Nephron (organoid): ENCODE data around the gene CACNB1.

Experiments
- H3K27ac Mint-ChIP-seq, 3 experiments: 2 replicates each; pipeline ENCODE4 v1.8.0; 2020; ENCODE audit warnings: mixed read lengths in 3 of 3, mild to moderate bottlenecking in 2 of 3, moderate library complexity in 1 of 3
- H3K27me3 Mint-ChIP-seq: 2 replicates; pipeline ENCODE4 v1.8.0; 2021; ENCODE audit warnings: low read depth, mild to moderate bottlenecking, moderate library complexity, mixed read lengths
- H3K36me3 Mint-ChIP-seq: 2 replicates; pipeline ENCODE4 v1.8.0; 2020; ENCODE audit warnings: low read depth, mixed read lengths
- H3K4me1 Mint-ChIP-seq: 2 replicates; pipeline ENCODE4 v1.8.0; 2020; ENCODE audit warnings: mixed read lengths
- H3K4me3 Mint-ChIP-seq, 3 experiments: 2 replicates each; pipeline ENCODE4 v1.8.0; 2020; ENCODE audit warnings: mild to moderate bottlenecking in 3 of 3, mixed read lengths in 3 of 3, moderate library complexity in 2 of 3
- H3K9me3 Mint-ChIP-seq: 2 replicates; pipeline ENCODE4 v1.8.0; 2020; ENCODE audit warnings: mixed read lengths
- TF ChIP-seq, protein P1 (sequence below), 3 experiments: fragments of 200-600 bp; sonication (generic); IDR thresholded peaks; one replicate each; pipeline ENCODE4 v1.5.0; 2021; ENCODE audit warnings: antibody characterized with exemption in 3 of 3; ENCODE audit not compliant: unreplicated experiment in 3 of 3

Gene CACNB1

DNA sequence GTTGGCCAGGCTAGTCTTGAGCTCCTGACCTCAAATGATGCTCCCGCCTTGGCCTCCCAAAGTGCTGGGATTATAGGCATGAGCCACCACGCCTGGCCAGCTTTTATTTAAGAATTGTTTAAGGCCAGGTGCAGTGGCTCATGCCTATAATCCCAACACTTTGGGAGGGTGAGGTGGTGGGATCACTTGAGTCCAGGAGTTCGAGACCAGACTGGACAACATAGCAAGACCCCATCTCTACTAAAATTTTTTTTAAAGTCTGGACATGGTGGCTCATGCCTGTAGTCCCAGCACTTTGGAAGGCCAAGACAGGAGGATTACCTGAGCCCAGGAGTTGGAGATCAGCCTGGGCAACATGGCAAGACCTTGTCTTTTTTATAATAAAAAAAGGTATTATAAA lies 51.2 kb downstream of the CACNB1 start:
- Mint-ChIP-seq H3K36me3 (no peaks in the 10 kb centered on the region), H3K4me1 (peaks cover 19% of the 10 kb centered on the region), H3K9me3 (no peaks in the 10 kb centered on the region), H3K4me3 (no peak overlapping the region), H3K27ac (no peak overlapping the region), H3K27me3 (peaks cover 52% of the 10 kb centered on the region)
- TF ChIP-seq, protein P1, sequence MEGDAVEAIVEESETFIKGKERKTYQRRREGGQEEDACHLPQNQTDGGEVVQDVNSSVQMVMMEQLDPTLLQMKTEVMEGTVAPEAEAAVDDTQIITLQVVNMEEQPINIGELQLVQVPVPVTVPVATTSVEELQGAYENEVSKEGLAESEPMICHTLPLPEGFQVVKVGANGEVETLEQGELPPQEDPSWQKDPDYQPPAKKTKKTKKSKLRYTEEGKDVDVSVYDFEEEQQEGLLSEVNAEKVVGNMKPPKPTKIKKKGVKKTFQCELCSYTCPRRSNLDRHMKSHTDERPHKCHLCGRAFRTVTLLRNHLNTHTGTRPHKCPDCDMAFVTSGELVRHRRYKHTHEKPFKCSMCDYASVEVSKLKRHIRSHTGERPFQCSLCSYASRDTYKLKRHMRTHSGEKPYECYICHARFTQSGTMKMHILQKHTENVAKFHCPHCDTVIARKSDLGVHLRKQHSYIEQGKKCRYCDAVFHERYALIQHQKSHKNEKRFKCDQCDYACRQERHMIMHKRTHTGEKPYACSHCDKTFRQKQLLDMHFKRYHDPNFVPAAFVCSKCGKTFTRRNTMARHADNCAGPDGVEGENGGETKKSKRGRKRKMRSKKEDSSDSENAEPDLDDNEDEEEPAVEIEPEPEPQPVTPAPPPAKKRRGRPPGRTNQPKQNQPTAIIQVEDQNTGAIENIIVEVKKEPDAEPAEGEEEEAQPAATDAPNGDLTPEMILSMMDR (IDR thresholded peaks at IDR 0.05; ENCODE audit: unreplicated experiment in 3 of 3) = no peak

DNA sequence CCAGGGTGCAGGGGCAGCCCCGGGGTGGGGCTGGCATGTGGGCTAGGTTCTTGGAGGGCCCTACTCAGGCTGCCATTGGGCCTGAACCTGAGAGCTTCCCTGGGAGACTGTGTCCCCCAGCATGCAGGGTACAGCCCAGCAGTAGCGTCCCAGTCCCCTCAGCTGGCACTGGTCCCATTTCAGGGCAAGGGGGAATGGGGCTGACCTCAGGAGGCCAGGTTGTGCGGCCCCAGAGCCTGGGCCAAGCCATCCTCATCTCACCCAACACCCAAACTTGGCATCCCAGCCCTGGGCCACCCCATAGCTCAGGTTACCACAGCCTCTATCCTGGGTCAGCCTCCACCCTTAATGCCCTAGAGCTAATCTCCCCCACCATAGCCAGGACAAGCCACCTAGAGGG lies 52.3 kb downstream of the CACNB1 start:
- Mint-ChIP-seq H3K27ac (no peak overlapping the region), H3K36me3 (no peaks in the 10 kb centered on the region), H3K4me3 (no peak overlapping the region), H3K9me3 (no peaks in the 10 kb centered on the region), H3K4me1 (peaks cover 19% of the 10 kb centered on the region), H3K27me3 (peaks cover 45% of the 10 kb centered on the region)
- TF ChIP-seq, protein P1 (IDR thresholded peaks at IDR 0.05; ENCODE audit: unreplicated experiment in 3 of 3) = no peak

DNA sequence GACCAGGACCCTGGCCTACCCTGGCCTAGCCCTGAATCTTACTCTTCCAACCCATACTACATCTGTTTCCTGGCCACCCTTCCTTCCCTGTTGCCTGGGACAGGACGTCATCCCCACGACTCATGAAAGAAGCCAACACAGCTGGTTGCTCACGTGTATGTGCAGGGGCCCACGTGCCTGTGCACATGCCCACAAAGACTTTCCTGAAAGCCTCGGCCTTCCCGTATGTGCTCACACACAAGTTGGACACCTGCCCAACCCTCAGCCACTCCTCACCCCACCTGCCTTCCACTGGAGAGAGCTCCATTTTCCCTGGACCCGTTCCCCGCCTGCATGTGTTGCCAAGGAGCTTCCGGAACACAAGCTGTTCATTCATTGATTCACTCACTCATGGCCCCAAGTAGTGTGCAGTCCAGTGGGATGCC lies 53.0 kb downstream of the CACNB1 start:
- Mint-ChIP-seq H3K4me3 (peak overlapping the region in 1 of 3 experiments; percentile 16), H3K27ac (peak overlapping the region in 2 of 3 experiments; percentile 55 to 57), H3K36me3 (no peaks in the 10 kb centered on the region), H3K27me3 (peaks cover 37% of the 10 kb centered on the region), H3K4me1 (peaks cover 19% of the 10 kb centered on the region), H3K9me3 (no peaks in the 10 kb centered on the region)
- TF ChIP-seq, protein P1 (IDR thresholded peaks at IDR 0.05; ENCODE audit: unreplicated experiment in 3 of 3) = no peak

DNA sequence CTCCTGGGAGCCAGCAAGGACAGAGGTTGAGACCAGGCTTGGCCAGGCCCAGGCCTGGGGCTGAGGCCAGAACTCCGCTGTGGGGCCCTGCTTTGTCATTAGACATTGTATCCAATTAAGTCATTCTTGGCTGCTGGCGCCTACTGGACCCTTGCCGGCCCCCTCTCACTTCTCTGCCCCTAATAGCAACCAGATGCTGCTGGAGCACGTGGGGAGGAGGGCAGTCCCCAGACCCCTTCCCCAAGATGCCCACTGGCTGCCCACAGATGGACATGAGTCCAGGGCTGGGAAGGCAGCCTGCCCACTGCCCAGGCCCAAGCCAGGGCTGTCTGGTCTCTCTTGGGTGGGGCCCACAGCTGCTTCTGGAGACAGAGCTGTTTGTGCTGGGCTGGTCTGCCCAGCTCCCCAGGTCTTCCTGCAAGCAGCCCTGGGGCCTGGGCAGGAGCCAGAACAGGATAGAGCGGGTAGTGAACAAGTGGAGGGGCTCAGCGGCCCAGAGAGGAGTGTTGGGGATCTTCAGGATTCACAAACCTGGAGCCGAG lies 53.8 kb downstream of the CACNB1 start:
- Mint-ChIP-seq H3K9me3 (no peaks in the 10 kb centered on the region), H3K4me1 (peaks cover 19% of the 10 kb centered on the region), H3K4me3 (no peak overlapping the region), H3K27me3 (peaks cover 29% of the 10 kb centered on the region), H3K27ac (peak overlapping the region in 1 of 3 experiments; percentile 55), H3K36me3 (no peaks in the 10 kb centered on the region)
- TF ChIP-seq, protein P1 (IDR thresholded peaks at IDR 0.05; ENCODE audit: unreplicated experiment in 3 of 3) = no peak

DNA sequence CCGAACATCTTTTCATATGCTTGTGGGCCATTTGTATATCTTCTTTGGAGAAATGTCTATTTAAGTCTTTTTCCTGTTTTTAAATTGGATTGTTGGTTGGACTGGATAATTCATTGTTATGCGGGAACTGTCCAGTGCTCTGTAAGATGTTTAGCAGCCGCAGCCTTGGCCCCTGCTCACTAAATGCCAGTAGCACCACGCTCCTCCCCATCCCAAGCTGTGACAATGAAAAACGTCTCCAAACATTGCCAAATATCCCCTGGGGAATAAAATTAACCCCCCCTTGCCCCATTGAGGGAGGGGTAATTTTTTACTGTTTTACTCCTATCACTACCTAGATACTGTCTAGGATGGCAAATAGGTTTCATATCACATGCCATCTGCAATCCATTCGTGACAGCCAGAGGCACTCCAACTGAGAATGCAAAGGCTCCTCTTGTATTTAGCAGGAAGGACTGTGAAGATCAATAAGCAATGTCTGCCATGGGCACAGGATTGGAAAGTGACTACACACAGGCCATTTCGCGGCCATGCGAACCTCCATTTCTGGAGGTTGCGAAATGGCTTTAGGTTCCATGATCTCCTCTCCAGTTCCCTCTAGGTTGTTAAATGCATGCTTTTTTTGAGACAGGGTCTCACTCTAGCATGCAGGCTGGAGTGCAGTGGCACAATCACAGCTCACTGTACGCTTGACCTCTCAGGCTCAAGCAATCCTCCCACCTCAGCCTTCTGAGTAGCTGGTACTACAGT lies 55.4 kb downstream of the CACNB1 start:
- TF ChIP-seq, protein P1 (IDR thresholded peaks at IDR 0.05; ENCODE audit: unreplicated experiment in 3 of 3) = no peak
- H3K27ac Mint-ChIP-seq = no peak overlapping the region
- H3K9me3 Mint-ChIP-seq = no peaks in the 10 kb centered on the region
- H3K4me1 Mint-ChIP-seq = peaks cover 27% of the 10 kb centered on the region
- H3K36me3 Mint-ChIP-seq = no peaks in the 10 kb centered on the region
- peaks cover 20% of the 10 kb centered on the region for H3K27me3 Mint-ChIP-seq
- no peak overlapping the region for H3K4me3 Mint-ChIP-seq

DNA sequence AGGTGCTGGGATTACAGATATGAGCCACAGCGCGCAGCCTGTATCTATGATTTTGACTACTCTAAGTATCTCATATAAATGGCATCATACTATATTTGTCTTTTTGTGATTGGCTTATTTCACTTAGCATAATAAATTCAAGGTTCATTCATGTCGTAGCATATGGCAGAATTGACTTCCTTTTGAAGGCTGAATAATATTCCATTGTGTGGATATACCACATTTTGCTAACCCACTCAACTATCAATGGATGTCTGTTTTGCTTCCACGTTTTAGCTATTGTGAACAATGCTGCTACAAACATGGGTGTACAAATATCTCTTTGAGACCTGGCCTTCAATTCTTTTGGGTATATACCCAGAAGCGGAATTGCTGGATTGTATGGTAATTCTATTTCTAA lies 56.2 kb downstream of the CACNB1 start:
- Mint-ChIP-seq H3K4me1 (peaks cover 27% of the 10 kb centered on the region), H3K27me3 (peaks cover 18% of the 10 kb centered on the region), H3K36me3 (peaks cover 6% of the 10 kb centered on the region), H3K9me3 (no peaks in the 10 kb centered on the region), H3K27ac (no peak overlapping the region), H3K4me3 (no peak overlapping the region)
- TF ChIP-seq, protein P1 (IDR thresholded peaks at IDR 0.05; ENCODE audit: unreplicated experiment in 3 of 3) = no peak
